GM23338 (cell line): ENCODE data around the gene EMC10. TPM values are rescaled to one million over a fixed set of nuclear protein-coding genes. Genes with fewer than 3 reads are reported as not detected.

ENCODE experiments used
- ATAC-seq: fragments of 200-7000 bp; cut with Tn5 transposase; 3 replicates; pipeline ENCODE4 v1.9.1; 2020
- DNase-seq: peaks from one replicate; pipeline ENCODE4 v3.0.0-alpha.2; 2015; ENCODE audit warnings: low spot score
- H2AFZ ChIP-seq: fragments of 200-600 bp; sonication (generic); 2 replicates; pipeline ENCODE4 v1.8.0; 2016; ENCODE audit warnings: antibody characterized with exemption, mild to moderate bottlenecking, moderate library complexity
- H3F3A ChIP-seq: fragments of 200-600 bp; sonication (generic); replicated peaks from 2 replicates; pipeline ENCODE4 v1.8.0; 2017; ENCODE audit warnings: antibody characterized with exemption, mixed run types, low read depth
- H3K27ac ChIP-seq: fragments of 200-600 bp; sonication (generic); 2 replicates; pipeline ENCODE4 v1.6.1; 2016; ENCODE audit warnings: low read depth
- H3K27me3 ChIP-seq: fragments of 200-600 bp; sonication (generic); 2 replicates; pipeline ENCODE4 v1.8.0; 2016; ENCODE audit warnings: mild to moderate bottlenecking, mixed run types, moderate library complexity; ENCODE audit not compliant: insufficient read depth
- H3K36me3 ChIP-seq: fragments of 200-600 bp; sonication (generic); 2 replicates; pipeline ENCODE4 v1.8.0; 2016; ENCODE audit warnings: mild to moderate bottlenecking; ENCODE audit not compliant: insufficient read depth
- H3K4me1 ChIP-seq: fragments of 200-600 bp; sonication (generic); 2 replicates; pipeline ENCODE4 v1.8.0; 2016; ENCODE audit warnings: mild to moderate bottlenecking, moderate library complexity; ENCODE audit not compliant: insufficient read depth
- H3K4me2 ChIP-seq: fragments of 200-600 bp; sonication (generic); 2 replicates; pipeline ENCODE4 v1.7.1; 2017; ENCODE audit warnings: mixed run types
- H3K4me3 ChIP-seq: fragments of 200-600 bp; sonication (generic); 2 replicates; pipeline ENCODE4 v1.6.1; 2016; ENCODE audit warnings: mixed run types
- H3K79me2 ChIP-seq: fragments of 200-600 bp; sonication (generic); replicated peaks from 2 replicates; pipeline ENCODE4 v1.8.0; 2017; ENCODE audit warnings: mild to moderate bottlenecking; ENCODE audit not compliant: insufficient read depth
- H3K9me2 ChIP-seq: fragments of 200-600 bp; sonication (generic); 2 replicates; pipeline ENCODE4 v1.8.0; 2017; ENCODE audit not compliant: insufficient read depth
- H4K20me1 ChIP-seq: fragments of 200-600 bp; sonication (generic); replicated peaks from 2 replicates; pipeline ENCODE4 v1.8.0; 2017; ENCODE audit warnings: mild to moderate bottlenecking; ENCODE audit not compliant: insufficient read depth
- H3K27ac Mint-ChIP-seq: 2 replicates; pipeline ENCODE4 v1.8.0; 2020; ENCODE audit warnings: inconsistent platforms, mild to moderate bottlenecking, moderate library complexity, mixed read lengths
- H3K27me3 Mint-ChIP-seq: 3 replicates; pipeline ENCODE4 v1.8.0; 2022; ENCODE audit warnings: low read depth, mild to moderate bottlenecking, moderate library complexity, mixed read lengths, inconsistent platforms; ENCODE audit not compliant: insufficient read depth, poor library complexity
- H3K36me3 Mint-ChIP-seq: 3 replicates; pipeline ENCODE4 v1.8.0; 2021; ENCODE audit warnings: low read depth, mild to moderate bottlenecking, inconsistent platforms, moderate library complexity, mixed read lengths
- H3K4me1 Mint-ChIP-seq: 3 replicates; pipeline ENCODE4 v1.8.0; 2020; ENCODE audit warnings: mild to moderate bottlenecking, inconsistent platforms, mixed read lengths
- H3K4me3 Mint-ChIP-seq: 3 replicates; pipeline ENCODE4 v1.8.0; 2021; ENCODE audit warnings: moderate library complexity, mild to moderate bottlenecking, inconsistent platforms, mixed read lengths
- H3K9me3 Mint-ChIP-seq: 3 replicates; pipeline ENCODE4 v1.8.0; 2020; ENCODE audit warnings: moderate library complexity, mild to moderate bottlenecking, inconsistent platforms, mixed read lengths
- CTCF ChIP-seq, 2 experiments: fragments of 200-600 bp in 1 of 2; sonication (generic) in 1 of 2; conservative IDR thresholded peaks; 2 replicates each; pipeline versions ENCODE4 v1.5.1 to v1.6.1; 2016 to 2017; ENCODE audit warnings: antibody characterized with exemption in 2 of 2, low read depth in 2 of 2, mild to moderate bottlenecking in 2 of 2, moderate library complexity in 1 of 2
- POLR2AphosphoS5 ChIP-seq: IDR thresholded peaks from 2 replicates; pipeline ENCODE4 v1.6.1; 2016; ENCODE audit warnings: antibody characterized with exemption, low read depth
- STAT1 ChIP-seq: IDR thresholded peaks from one replicate; pipeline ENCODE4 v1.6.1; 2016; ENCODE audit warnings: antibody characterized with exemption; ENCODE audit not compliant: unreplicated experiment
- ZNF331 ChIP-seq: fragments of 250-450 bp; sonication (Bioruptor Pico); IDR thresholded peaks from 2 replicates; pipeline ENCODE4 v1.5.0; 2020; ENCODE audit warnings: low read depth, mild to moderate bottlenecking, moderate library complexity
- polyA plus RNA-seq: library from polyadenylated mRNA; unstranded; fragments of >200 nt; fragmentation: Nextera tagmentation; extraction: Ambion mirVana; gene quantifications from 2 replicates; pipeline ENCODE4 v1.2.1, GENCODE V29; 2016
- total RNA-seq: library from RNA; depleted of rRNA; stranded (reverse); fragments of >200 nt; shearing (Covaris generic); gene quantifications from 2 replicates; pipeline ENCODE4 v1.2.3, GENCODE V29; 2014
- TF ChIP-seq, protein P1 (sequence below): fragments of 250-450 bp; sonication (Bioruptor Pico); IDR thresholded peaks from 2 replicates; pipeline ENCODE4 v1.5.0; 2020; ENCODE audit warnings: mild to moderate bottlenecking, moderate library complexity

EMC10 gene
- total and polyA plus RNA-seq, 2 experiments from 2014 or later: 24.8 to 113 TPM

DNA sequence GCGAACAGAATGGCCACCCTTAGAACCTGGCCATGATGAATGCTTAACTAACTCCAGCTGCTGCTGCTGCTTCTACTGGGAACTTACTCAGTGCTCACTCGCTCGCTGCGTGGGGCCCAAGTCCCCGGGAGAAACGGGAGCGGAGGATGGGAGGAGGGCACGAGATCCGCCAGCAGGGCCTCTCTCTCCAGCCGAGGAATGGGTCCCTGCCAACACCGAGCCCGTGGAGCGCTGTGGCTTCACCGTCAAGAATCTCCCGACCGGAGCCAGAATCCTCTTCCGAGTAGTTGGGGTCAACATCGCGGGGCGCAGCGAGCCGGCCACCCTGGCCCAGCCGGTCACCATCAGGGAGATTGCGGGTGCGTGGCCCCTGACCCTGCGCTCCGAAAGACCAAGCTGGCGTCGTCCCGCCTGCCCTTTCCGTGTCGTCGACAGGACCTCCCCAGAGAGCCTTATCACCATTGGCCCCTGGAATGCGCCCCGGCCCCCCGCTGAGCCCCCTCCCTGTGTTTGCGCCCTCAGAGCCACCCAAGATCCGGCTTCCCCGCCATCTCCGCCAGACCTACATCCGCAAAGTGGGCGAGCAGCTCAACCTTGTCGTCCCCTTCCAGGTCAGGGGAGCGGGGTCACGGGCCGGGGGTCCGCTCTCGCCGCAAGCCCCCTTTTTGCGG lies 17.8 kb upstream of the EMC10 start (continued):
- TF ChIP-seq STAT1: no peak

DNA sequence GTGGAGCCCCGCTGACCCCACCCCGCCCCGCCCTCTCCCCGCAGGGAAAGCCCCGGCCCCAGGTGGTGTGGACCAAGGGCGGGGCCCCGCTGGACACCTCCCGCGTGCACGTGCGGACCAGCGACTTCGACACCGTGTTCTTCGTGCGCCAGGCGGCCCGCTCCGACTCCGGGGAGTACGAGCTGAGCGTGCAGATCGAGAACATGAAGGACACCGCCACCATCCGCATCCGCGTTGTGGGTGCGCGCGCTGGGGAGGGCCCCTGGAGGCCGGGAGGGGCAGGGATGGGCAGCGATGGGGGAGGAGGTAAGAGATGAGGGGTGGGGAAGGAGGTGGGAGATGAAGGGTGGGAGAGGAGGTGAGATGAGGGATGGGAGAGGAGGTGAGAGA lies 17.2 kb upstream of the EMC10 start:
- H3K79me2 ChIP-seq: no peaks in the 10 kb centered on the region
- no peak overlapping the region for H3K27ac ChIP-seq
- Mint-ChIP-seq H3K4me3 (no peak overlapping the region), H3K4me1 (no peaks in the 10 kb centered on the region), H3K27me3 (peaks cover 11% of the 10 kb centered on the region), H3K9me3 (peaks cover 85% of the 10 kb centered on the region), H3K36me3 (peaks cover 38% of the 10 kb centered on the region), H3K27ac (no peak overlapping the region)
- DNase-seq (no peak), ATAC-seq (no peak)
- no peaks in the 10 kb centered on the region for H3K4me1 ChIP-seq
- TF ChIP-seq, protein P1, sequence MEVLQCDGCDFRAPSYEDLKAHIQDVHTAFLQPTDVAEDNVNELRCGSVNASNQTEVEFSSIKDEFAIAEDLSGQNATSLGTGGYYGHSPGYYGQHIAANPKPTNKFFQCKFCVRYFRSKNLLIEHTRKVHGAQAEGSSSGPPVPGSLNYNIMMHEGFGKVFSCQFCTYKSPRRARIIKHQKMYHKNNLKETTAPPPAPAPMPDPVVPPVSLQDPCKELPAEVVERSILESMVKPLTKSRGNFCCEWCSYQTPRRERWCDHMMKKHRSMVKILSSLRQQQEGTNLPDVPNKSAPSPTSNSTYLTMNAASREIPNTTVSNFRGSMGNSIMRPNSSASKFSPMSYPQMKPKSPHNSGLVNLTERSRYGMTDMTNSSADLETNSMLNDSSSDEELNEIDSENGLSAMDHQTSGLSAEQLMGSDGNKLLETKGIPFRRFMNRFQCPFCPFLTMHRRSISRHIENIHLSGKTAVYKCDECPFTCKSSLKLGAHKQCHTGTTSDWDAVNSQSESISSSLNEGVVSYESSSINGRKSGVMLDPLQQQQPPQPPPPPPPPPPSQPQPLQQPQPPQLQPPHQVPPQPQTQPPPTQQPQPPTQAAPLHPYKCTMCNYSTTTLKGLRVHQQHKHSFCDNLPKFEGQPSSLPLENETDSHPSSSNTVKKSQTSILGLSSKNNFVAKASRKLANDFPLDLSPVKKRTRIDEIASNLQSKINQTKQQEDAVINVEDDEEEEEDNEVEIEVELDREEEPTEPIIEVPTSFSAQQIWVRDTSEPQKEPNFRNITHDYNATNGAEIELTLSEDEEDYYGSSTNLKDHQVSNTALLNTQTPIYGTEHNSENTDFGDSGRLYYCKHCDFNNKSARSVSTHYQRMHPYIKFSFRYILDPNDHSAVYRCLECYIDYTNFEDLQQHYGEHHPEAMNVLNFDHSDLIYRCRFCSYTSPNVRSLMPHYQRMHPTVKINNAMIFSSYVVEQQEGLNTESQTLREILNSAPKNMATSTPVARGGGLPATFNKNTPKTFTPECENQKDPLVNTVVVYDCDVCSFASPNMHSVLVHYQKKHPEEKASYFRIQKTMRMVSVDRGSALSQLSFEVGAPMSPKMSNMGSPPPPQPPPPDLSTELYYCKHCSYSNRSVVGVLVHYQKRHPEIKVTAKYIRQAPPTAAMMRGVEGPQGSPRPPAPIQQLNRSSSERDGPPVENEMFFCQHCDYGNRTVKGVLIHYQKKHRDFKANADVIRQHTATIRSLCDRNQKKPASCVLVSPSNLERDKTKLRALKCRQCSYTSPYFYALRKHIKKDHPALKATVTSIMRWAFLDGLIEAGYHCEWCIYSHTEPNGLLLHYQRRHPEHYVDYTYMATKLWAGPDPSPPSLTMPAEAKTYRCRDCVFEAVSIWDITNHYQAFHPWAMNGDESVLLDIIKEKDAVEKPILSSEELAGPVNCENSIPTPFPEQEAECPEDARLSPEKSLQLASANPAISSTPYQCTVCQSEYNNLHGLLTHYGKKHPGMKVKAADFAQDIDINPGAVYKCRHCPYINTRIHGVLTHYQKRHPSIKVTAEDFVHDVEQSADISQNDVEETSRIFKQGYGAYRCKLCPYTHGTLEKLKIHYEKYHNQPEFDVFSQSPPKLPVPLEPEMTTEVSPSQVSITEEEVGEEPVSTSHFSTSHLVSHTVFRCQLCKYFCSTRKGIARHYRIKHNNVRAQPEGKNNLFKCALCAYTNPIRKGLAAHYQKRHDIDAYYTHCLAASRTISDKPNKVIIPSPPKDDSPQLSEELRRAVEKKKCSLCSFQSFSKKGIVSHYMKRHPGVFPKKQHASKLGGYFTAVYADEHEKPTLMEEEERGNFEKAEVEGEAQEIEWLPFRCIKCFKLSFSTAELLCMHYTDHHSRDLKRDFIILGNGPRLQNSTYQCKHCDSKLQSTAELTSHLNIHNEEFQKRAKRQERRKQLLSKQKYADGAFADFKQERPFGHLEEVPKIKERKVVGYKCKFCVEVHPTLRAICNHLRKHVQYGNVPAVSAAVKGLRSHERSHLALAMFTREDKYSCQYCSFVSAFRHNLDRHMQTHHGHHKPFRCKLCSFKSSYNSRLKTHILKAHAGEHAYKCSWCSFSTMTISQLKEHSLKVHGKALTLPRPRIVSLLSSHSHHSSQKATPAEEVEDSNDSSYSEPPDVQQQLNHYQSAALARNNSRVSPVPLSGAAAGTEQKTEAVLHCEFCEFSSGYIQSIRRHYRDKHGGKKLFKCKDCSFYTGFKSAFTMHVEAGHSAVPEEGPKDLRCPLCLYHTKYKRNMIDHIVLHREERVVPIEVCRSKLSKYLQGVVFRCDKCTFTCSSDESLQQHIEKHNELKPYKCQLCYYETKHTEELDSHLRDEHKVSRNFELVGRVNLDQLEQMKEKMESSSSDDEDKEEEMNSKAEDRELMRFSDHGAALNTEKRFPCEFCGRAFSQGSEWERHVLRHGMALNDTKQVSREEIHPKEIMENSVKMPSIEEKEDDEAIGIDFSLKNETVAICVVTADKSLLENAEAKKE: no peak
- H4K20me1 ChIP-seq: no peaks in the 10 kb centered on the region
- H2AFZ ChIP-seq: no peak overlapping the region
- no peaks in the 10 kb centered on the region for H3K27me3 ChIP-seq
- H3K4me3 ChIP-seq: no peak overlapping the region
- 0 out of 2 replicates have a peak, but pooled peaks cover 3% of the 10 kb centered on the region for H3K9me2 ChIP-seq
- no peaks in the 10 kb centered on the region for H3F3A ChIP-seq
- no peak overlapping the region for H3K4me2 ChIP-seq
- no peaks in the 10 kb centered on the region for H3K36me3 ChIP-seq

- Histone ChIP-seq H3K4me1 (no peaks in the 10 kb centered on the region), H3K9me2 (0 out of 2 replicates have a peak, but pooled peaks cover 3% of the 10 kb centered on the region), H4K20me1 (no peaks in the 10 kb centered on the region), H2AFZ (no peak overlapping the region), H3K79me2 (no peaks in the 10 kb centered on the region), H3K36me3 (no peaks in the 10 kb centered on the region), H3K4me2 (no peak overlapping the region), H3F3A (no peaks in the 10 kb centered on the region), H3K27ac (no peak overlapping the region), H3K4me3 (no peak overlapping the region), H3K27me3 (no peaks in the 10 kb centered on the region)
- peaks cover 14% of the 10 kb centered on the region for H3K27me3 Mint-ChIP-seq
- peaks cover 87% of the 10 kb centered on the region for H3K9me3 Mint-ChIP-seq
- H3K4me1 Mint-ChIP-seq: no peaks in the 10 kb centered on the region
- no peak overlapping the region for H3K4me3 Mint-ChIP-seq
- ATAC-seq (no peak), DNase-seq (no peak)
- no peak overlapping the region for H3K27ac Mint-ChIP-seq
- TF ChIP-seq POLR2AphosphoS5 (no peak), ZNF331 (CRISPR knock-in tag) (no peak), CTCF (conservative IDR thresholded peaks at IDR 0.05; ENCODE audit: low read depth in 2 of 2) (no peak)
- peaks cover 39% of the 10 kb centered on the region for H3K36me3 Mint-ChIP-seq
These were observed 16.7 kb upstream of the EMC10 start for GRCh38 chr19:50459638-50460037.
